ENCODE measurements around the gene BAHCC1. TPM values are rescaled to one million over a fixed set of nuclear protein-coding genes. Genes with fewer than 3 reads are reported as not detected.

Gene BAHCC1
- total and polyA plus RNA-seq, 9 of the 15 experiments (the other 6 are each of a cell fraction or from before 2014, with no cell fraction given) = 0.14 to 26.9 (median 5.0) TPM

GRCh38 chr17:81349397-81350319 is 45.6 kb upstream of the BAHCC1 start (continued):
- TF ChIP-seq CTCF (IDR thresholded peaks at IDR 0.05 in 2 of 3, conservative IDR thresholded peaks at IDR 0.05 in 1 of 3; ENCODE audit: insufficient read depth in 2 of 3, low read depth in 1 of 3, low read length in 3 of 3) (no peak), KDM2B (CRISPR knock-in tag; IDR thresholded peaks at IDR 0.05) (no peak), GTF2E2 (tag; IDR thresholded peaks at IDR 0.05) (peak; percentile 99), TEAD2 (tag; IDR thresholded peaks at IDR 0.05) (no peak), CTCFL (IDR thresholded peaks at IDR 0.05; ENCODE audit: borderline replicate concordance, insufficient read depth, low read depth, low read length, poor library complexity, severe bottlenecking) (no peak), ZNF436 (CRISPR knock-in tag; IDR thresholded peaks at IDR 0.05) (no peak), BRF1 (IDR thresholded peaks at IDR 0.05; ENCODE audit: borderline replicate concordance, extremely low read depth, insufficient read length) (no peak), GTF3C2 (IDR thresholded peaks at IDR 0.05; ENCODE audit: borderline replicate concordance, extremely low read depth, insufficient read length) (no peak), U2AF2 (optimal IDR thresholded peaks at IDR 0.05; ENCODE audit: low read depth, low read length) (no peak), HDAC6 (IDR thresholded peaks at IDR 0.05; ENCODE audit: low read depth, low read length) (no peak), FOS (IDR thresholded peaks at IDR 0.05; ENCODE audit: extremely low read depth, insufficient read length) (peak; percentile 29), POLR3A (IDR thresholded peaks at IDR 0.05; ENCODE audit: borderline replicate concordance, extremely low read depth, insufficient read depth, insufficient read length) (no peak), ZNF717 (CRISPR knock-in tag; IDR thresholded peaks at IDR 0.05) (no peak), ZNF143 (CRISPR knock-in tag; IDR thresholded peaks at IDR 0.05) (peak; percentile 61; the same call in 1 of the 2 replicates), RFX5 (IDR thresholded peaks at IDR 0.05; ENCODE audit: low read depth, low read length) (no peak), ZNF146 (CRISPR knock-in tag; IDR thresholded peaks at IDR 0.05; ENCODE audit: unreplicated experiment) (peak; percentile 30), MEF2A (IDR thresholded peaks at IDR 0.05; ENCODE audit: control insufficient read depth, low read depth, low read length) (peak; percentile 53; the same call in 1 of the 2 replicates), PYGO2 (tag; IDR thresholded peaks at IDR 0.05) (0 out of 2 replicates have a peak, but pooled peaks have one; percentile 37), ZEB2 (IDR thresholded peaks at IDR 0.05) (peak; percentile 34; the same call in 1 of the 2 replicates), C11orf30 (IDR thresholded peaks at IDR 0.05; ENCODE audit: low read depth) (no peak)
